ENCODE results near the gene TCF4.
A peak's percentile ranks its signal among the peaks of the same experiment; 100 is the strongest.

TCF4 gene

GRCh38 chr18:55588111-55588869, at the start of gene TCF4:
Gene TCF4, minus strand, starts transcription at chr18:55588192. Its CDS starts 1,076 bp downstream, at chr18:55587116.
- DNase-seq: peak in 51 of 56 donors; percentile 4 to 72 (median 41)

DNA sequence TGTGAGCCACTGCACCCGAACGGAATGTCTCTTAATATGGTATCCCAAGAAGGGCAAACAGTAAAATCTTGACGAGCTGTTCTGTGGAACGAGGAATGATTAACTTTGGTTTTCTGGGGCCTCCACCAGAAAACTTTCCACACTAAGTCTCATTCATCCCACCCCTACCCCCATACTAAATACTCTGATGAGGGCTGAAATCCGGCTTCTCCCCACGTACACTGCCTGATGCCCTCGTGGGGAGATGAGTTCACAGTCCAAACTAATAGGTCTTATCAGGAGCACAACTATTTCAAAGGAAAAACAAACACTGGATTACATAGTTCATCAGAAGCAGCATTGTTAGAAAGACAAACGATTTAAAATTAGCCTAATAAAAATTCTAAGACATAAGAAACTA, 49.2 kb upstream of the TCF4 start:
- DNase-seq: no peak

DNA sequence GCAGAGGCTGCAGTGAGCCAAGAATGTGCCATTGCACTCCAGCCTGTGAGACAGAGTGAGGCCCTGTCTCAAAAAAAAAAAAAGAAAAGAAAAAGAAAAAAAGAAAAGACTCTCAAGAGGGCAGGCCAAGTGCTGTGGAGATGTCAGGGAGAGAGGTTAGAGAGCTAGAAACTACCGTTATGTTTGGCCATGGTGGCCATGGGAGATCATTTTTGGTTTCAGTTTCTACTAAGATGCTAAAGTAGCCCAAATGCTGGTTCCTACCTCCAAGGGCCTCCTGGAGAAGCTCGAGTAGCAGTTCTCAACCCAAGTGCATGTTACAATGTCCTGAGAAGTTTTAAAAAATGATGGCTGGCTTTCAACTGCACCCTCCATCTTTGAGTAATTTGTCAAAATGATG, 47.4 kb upstream of the TCF4 start:
- no peak for DNase-seq

- no peak for DNase-seq
These were observed 46.6 kb upstream of the TCF4 start for GRCh38 chr18:55634545-55634944.

DNA sequence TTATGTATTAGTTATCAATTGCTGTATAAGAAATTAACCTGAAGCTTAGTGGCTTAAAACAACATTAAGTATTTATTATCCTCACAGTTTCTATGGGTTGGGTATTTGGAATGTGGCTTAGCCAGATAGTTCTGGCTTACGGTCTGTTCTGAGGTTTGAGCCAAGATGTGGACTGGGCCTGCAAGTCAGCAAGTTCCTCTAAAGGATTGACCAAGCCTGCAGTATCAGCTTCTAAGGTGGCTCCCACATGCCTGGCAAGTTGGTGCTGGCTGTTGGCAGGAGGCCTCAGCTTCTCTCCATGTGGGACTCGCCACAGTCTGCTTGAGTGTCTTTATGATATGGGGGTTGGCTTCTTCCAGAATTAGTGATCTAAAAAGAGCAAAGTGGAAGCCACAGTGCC, 45.0 kb upstream of the TCF4 start:
- DNase-seq: no peak

GRCh38 chr18:55629133-55629532, 41.1 kb upstream of the TCF4 start:
- DNase-seq: no peak

- no peak for DNase-seq
These were observed 39.0 kb upstream of the TCF4 start for GRCh38 chr18:55627007-55627406.

- DNase-seq: no peak
These were observed 37.9 kb upstream of the TCF4 start for GRCh38 chr18:55625901-55626300.

DNA sequence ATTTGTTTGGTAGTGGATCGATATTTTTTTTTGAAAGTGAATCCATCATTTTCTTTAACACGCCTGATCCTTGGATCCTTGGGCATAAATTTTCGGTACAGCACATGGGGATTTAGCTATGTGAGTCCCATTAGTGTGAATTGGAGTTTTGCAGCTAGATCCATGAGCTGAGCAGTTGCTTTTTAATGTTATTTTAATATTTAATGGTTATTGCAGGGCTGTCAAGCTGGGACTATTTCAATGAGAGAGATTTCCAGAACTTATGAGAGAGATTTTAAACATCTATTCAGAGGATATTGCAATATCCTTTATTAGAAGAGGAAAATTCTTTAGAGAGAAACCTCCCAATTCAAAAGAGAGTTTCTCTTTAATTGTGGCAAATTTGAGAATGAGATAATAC, 35.6 kb upstream of the TCF4 start:
- no peak for DNase-seq

GRCh38 chr18:55610506-55610905, 22.5 kb upstream of the TCF4 start:
- no peak for DNase-seq

DNA sequence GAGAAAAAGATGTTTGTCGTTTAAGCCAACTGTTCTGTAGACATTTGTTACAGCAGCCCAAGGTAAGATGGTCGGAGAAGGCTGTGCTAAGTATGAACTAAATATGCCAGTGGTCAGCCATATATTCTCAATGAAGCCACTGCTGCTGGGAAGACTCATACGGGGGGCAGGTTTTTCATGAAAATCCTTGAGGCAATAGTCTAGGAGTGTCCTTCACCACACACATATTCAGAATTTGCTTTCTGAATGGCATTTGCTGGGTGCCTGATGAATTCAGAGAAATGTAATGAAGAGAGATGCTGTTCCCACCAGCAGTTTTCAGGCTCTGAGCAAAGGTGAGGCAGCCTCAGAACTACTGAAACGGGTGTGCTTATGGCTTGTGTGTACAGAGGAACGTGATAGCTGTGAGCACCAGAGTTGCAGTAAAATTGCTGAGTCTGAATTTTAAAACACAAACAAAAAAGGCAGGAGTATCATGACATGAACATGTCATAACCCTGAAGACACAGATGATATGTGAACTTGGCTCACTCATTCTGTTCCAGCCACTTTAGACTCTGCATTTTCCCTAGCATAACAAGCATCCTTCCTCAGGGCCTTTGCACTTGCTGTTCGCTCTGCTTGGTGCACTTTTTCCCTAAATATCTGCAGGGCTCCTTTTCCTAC, 21.3 kb upstream of the TCF4 start:
- DNase-seq: no peak

DNA sequence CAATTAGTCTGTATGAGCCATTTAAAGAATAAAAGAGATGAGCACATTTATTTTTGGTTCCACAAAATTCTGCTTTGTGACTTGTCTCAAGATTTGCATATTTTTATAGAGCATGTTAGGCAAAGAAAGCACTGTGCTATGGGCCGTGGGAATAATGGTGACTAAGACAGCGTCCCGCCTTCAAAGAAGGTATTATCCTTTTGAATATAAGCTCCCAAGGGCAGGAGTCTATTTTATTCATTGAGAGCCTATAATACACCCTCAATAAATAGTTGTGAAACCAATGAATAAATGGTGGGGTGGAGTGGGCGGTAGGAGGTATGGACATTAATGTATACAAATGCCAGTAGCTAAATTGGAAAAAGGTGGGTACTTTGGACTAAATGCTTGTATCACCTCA, 20.5 kb upstream of the TCF4 start:
- DNase-seq: no peak

DNA sequence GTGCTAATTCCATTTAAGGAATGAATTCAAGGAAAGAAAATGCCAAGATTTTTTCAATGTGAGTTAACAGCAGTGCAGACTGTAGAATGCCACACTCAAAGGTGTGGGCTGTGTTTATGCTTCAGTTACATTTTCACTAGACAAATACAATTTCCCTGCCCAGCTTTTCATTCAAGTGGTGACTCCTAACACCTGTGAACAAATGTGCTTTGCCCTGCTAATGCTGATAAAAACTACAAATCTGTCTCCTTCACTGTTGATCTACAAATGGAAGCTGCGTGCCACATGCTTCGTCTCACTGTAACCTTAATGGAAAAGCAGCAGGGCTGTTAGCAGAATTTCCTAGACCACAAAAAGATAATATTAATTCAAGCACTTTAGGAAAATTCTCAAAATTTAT, 19.8 kb upstream of the TCF4 start:
- no peak for DNase-seq

DNA sequence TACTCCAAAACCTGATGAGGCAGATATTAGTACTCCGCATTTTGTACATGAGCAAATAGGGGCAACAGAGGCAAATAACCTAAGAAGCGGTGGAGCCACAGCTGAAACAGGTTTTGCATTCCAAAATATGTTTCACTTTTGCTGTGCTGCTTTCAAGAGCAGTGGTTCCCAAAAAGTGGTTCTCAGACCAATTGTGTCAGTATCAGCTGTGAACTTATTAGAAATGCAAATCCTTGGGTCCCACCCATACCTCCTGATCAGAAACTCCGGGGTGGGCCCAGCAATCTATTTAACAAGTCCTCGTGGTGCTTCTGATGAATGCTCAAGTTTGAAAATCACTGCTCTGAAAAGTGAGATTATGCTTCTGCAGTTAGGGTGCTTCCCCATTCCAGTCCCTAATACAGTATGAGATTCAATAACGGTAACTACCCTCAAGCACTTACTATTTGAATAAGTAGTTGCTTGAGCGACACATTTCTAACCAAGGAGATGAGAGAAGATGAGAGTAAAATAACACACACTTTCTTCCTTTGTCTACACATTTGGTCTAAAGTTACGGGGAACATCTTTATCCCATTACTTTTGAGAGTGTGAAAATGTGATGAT, 17.8 kb upstream of the TCF4 start:
- DNase-seq: no peak

GRCh38 chr18:55603775-55604174, 15.8 kb upstream of the TCF4 start:
- no peak for DNase-seq

DNA sequence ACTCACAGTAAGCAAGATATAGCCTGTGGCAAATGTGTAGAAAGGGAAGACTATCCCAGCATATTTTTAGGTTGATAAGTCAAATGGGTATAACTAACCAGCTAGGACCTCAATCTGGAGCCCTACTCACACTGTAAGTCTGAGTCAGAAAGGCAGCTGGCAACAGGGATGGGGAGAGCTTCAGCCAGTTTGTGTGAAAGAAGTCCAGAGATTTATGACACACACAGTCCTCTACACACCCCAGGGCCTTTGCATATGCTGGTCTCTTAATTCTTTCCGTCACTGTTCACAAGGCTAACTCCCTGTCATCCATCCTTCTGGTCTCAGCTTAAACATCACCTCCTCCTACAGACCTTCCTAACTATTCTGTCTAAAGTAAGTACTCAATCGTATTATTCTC, 5.9 kb upstream of the TCF4 start:
- no peak for DNase-seq

DNA sequence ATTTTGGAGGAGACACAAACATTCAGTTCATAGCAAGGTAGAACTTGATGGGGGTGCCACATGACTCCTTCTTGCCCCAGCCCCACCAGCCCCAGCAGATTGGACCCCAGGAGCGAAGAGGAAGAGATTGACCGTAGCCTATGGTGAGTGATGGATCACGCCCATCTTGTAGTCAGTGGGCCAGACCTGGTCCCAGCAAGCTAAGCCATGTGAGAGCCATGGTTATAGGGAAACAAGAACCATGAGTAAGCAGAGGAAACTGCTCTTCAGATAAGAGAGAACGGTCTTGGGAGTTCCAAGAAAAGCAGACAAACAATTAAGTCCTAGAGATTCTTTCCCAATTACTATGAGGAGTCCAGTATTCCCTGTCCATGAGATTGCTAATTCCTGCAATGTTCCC, 4.6 kb upstream of the TCF4 start:
- no peak for DNase-seq

DNA sequence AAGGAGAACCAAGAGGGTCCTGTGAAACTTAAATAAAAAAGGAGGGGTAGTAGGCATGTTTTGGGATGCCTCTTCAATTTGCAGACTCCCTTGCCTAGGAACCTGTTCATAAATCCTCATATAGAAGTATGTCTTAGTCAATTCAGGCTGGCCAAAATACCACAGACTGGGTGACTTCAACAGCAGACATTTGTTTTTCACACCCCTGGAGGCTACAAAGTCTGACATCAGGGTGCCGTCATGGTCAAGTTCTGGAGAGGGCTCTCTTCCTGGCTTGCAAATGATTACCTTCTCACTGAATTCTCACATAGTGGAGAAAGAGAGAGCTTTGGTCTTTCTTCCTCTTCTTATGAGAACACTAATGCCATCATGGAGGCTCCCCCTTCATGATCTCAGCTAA, 4.1 kb upstream of the TCF4 start:
- no peak for DNase-seq

DNA sequence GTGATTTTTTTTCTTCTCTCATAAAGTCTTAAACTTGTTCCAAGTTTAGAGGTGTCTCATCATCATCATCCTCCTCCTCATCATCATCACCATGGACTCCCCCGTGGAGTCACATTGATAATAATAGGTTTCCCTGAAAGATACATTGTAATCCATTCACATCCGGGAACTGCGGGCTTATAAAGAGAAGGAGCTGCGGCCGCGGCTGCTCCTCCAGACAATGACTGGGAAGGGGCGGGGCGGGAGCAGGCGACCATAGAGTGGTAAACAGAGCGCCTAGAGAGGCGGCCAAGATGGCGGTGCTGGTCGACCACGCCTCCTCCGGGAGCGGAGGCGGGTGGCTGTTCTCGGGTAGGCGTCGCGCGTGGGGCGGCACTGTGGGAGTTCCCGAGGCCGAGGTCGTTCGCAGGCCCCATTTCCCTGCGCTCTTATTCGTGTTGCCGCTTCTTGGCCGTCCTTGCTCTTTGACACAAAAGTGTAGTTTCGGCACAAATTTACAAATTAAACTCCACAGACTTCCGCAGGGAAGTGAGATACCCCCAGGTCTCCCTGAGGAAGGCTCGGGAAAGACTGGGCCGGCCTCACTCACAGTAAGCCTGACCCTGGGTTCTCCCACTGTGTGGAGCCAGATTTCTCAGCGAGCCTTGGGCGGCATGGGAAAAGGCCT, 1.8 kb upstream of the TCF4 start:
- DNase-seq: peak; percentile 29 to 95 (median 91)

GRCh38 chr18:55588870-55589595, 1.0 kb upstream of the TCF4 start:
- no peak for DNase-seq

DNA sequence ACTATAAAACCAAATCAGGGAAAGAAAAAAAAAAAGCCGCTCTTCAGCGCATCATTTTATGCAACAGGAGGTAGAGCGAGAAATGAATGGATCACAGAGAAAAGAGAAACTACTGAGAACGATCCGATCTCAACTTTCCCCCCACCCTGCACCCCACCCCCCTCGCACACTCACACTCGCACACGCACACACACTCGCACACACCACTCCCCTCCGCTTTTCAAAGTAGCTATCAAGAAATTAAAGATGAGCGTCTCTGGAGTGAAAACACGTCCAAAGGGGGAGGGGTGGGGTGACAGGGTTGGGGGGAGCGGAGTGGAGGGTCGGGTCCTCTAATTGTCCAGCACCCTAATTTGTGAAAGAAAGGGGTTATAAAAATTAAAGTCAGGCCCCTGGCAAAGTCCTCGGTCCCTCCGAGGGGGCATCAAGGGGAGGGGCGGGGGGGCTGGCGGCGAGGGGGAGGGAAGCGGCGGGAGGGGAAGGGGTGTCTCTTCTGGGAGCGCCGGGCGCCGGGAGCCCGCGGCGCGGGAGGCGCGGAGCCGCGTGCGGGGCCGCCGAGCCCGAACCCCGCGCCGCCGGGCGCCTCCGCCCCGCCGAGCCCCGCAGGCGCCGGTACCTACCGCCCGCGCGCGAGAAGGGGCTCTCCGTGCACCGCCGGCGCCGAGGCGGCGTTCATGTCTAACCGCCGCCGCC, 428 bp downstream of the TCF4 start:
- DNase-seq: peak in 35 of 56 donors; percentile 3 to 59 (median 26)
